C4-2B (cell line): Measurements from ENCODE around the gene SCAPER.

Experiments
- ZFX ChIP-seq: fragments of 450-650 bp; IDR thresholded peaks from 2 replicates; pipeline ENCODE4 v1.6.1; 2017
- TF ChIP-seq, protein P1 (sequence below): fragments of 450-650 bp; conservative IDR thresholded peaks from 2 replicates; pipeline ENCODE4 v1.5.1; 2017; ENCODE audit warnings: mild to moderate bottlenecking

DNA sequence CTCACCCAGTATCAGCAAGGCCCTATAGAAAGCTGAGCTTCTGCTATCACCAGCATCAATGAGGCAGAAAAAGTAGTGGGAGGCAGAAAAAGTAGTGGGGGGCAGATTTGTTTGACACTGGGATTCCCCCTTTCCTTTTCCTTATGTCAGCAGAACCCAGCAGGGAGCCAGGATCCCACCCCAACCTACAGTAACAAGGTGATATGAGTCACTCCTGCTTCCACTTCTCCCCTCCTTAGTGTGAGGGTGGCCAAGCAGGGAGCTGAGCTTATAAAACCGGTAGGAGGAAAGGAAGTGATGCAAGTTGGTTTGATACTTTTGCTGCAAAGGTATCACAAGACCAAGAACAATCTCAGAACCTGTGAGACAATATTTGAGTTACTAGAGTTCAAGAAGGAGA lies 128.7 kb downstream of the SCAPER start:
- TF ChIP-seq, protein P1, sequence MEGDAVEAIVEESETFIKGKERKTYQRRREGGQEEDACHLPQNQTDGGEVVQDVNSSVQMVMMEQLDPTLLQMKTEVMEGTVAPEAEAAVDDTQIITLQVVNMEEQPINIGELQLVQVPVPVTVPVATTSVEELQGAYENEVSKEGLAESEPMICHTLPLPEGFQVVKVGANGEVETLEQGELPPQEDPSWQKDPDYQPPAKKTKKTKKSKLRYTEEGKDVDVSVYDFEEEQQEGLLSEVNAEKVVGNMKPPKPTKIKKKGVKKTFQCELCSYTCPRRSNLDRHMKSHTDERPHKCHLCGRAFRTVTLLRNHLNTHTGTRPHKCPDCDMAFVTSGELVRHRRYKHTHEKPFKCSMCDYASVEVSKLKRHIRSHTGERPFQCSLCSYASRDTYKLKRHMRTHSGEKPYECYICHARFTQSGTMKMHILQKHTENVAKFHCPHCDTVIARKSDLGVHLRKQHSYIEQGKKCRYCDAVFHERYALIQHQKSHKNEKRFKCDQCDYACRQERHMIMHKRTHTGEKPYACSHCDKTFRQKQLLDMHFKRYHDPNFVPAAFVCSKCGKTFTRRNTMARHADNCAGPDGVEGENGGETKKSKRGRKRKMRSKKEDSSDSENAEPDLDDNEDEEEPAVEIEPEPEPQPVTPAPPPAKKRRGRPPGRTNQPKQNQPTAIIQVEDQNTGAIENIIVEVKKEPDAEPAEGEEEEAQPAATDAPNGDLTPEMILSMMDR, result no peak
- no peak for TF ChIP-seq ZFX
